Measurements from ENCODE around the gene KLF17. TPM values are rescaled to one million over a fixed set of nuclear protein-coding genes. Genes with fewer than 3 reads are reported as not detected.

KLF17 gene
- polyA plus RNA-seq, 2 of the 4 experiments (the other 2 are of a cell fraction): 0.16 to 0.40 TPM

DNA sequence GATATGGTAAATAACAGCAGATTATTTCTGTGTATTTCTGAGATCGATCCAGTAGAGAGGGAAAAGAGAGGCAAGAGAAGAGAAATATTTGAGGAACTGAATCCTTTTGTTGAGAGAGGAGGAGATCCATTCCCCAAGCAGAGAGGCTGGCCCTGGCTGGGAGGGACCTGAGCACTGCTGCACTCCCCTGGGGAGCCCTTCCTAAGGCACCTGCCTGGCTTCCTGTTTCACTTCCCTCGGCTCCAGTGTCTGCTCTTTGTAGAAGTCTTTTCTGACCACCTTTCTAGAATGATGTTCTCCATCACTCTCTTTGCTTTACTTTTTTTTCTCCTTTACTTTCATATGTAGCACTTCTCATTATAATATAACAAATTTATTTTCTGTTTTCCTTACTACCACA is 45.1 kb upstream of the KLF17 start:
- FAIRE-seq (no peak), ATAC-seq (no peak), DNase-seq (ENCODE audit: low read depth in 1 of 2, low spot score in 1 of 2) (no peak)
- POLR2A ChIA-PET: no interaction called here
- Histone ChIP-seq H3K4me3 (no peak overlapping the region), H3K4me1 (0 out of 3 replicates have a peak, but pooled peaks cover 4% of the 10 kb centered on the region), H3K9me3 (no peaks in the 10 kb centered on the region), H3K4me2 (no peak overlapping the region), H3K27ac (no peak overlapping the region)
- TF ChIP-seq POLR2AphosphoS2 (conservative IDR thresholded peaks at IDR 0.05; ENCODE audit: low read length) (no peak), HEYL (CRISPR knock-in tag; IDR thresholded peaks at IDR 0.05) (no peak), BHLHE40 (IDR thresholded peaks at IDR 0.05; ENCODE audit: low read depth, low read length) (no peak), CEBPB (IDR thresholded peaks at IDR 0.05) (no peak), PHF8 (IDR thresholded peaks at IDR 0.05; ENCODE audit: borderline replicate concordance, low read depth) (no peak), KDM1A (IDR thresholded peaks at IDR 0.05; ENCODE audit: low read depth) (no peak), EHMT2 (IDR thresholded peaks at IDR 0.05; ENCODE audit: low read depth) (no peak), RNF2 (IDR thresholded peaks at IDR 0.05; ENCODE audit: borderline replicate concordance, low read depth) (no peak), CHD2 (IDR thresholded peaks at IDR 0.05; ENCODE audit: low read length, partially characterized antibody) (no peak), SREBF2 (IDR thresholded peaks at IDR 0.05) (no peak), FOXS1 (CRISPR knock-in tag; IDR thresholded peaks at IDR 0.05) (no peak), USF2 (IDR thresholded peaks at IDR 0.05) (no peak), HDAC2 (IDR thresholded peaks at IDR 0.05) (no peak), EHF (CRISPR knock-in tag; IDR thresholded peaks at IDR 0.05) (no peak), HOXB5 (CRISPR knock-in tag; IDR thresholded peaks at IDR 0.05) (no peak), ELK1 (IDR thresholded peaks at IDR 0.05; ENCODE audit: low read depth, low read length) (no peak), ZFP36 (IDR thresholded peaks at IDR 0.05; ENCODE audit: borderline replicate concordance, partially characterized antibody) (no peak)
- TF ChIP-seq, protein P1, sequence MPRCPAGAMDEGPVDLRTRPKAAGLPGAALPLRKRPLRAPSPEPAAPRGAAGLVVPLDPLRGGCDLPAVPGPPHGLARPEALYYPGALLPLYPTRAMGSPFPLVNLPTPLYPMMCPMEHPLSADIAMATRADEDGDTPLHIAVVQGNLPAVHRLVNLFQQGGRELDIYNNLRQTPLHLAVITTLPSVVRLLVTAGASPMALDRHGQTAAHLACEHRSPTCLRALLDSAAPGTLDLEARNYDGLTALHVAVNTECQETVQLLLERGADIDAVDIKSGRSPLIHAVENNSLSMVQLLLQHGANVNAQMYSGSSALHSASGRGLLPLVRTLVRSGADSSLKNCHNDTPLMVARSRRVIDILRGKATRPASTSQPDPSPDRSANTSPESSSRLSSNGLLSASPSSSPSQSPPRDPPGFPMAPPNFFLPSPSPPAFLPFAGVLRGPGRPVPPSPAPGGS (IDR thresholded peaks at IDR 0.05): no peak
- TF ChIP-seq, protein P2, sequence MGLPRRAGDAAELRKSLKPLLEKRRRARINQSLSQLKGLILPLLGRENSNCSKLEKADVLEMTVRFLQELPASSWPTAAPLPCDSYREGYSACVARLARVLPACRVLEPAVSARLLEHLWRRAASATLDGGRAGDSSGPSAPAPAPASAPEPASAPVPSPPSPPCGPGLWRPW (IDR thresholded peaks at IDR 0.05): no peak
- 31% methylated on average over 2 of the region's 2 CpGs for WGBS (ENCODE audit: missing lambda C conversion rate)
- CTCF ChIA-PET: interaction anchor here (1.2 kb wide), 1 partner anchor 144 kb away, joined by 3 read pairs; no protein-coding TSS in a partner anchor

DNA sequence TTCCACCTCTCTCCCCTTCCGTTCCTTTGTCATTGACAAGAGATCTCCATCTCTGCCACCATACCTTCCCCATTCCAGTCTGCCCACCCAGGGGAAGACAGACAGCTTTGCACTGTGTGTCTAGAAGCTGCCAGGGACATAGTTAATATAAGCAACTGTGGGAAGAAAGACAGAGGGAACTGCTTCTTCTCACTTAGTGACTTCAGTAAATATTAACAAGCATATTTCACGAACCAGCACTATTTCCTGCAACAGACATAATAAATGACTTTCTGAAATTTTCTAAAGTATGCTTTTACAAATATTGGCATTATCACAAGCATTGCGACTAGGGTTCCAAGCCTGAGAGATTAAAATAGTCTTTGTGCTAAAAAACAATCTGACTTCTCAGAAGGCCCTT is 44.2 kb upstream of the KLF17 start:
- TF ChIP-seq NFE2L2 (conservative IDR thresholded peaks at IDR 0.05; ENCODE audit: low read length) (no peak), NR3C1 (IDR thresholded peaks at IDR 0.05) (no peak), TP53 (CRISPR knock-in tag; IDR thresholded peaks at IDR 0.05) (no peak), CTCF (IDR thresholded peaks at IDR 0.05) (no peak), HOXB5 (CRISPR knock-in tag; IDR thresholded peaks at IDR 0.05) (no peak), GATA3 (IDR thresholded peaks at IDR 0.05; ENCODE audit: borderline replicate concordance) (no peak), MYC (IDR thresholded peaks at IDR 0.05; ENCODE audit: borderline replicate concordance, low read length) (no peak), FOSB (CRISPR knock-in tag; IDR thresholded peaks at IDR 0.05) (no peak), SREBF2 (IDR thresholded peaks at IDR 0.05) (no peak)
- CTCF ChIA-PET: no interaction called here
- FAIRE-seq: no peak

More for the DNA sequence above, 44.2 kb upstream of the KLF17 start:
- H3K4me1 ChIP-seq: 0 out of 3 replicates have a peak, but pooled peaks cover 4% of the 10 kb centered on the region
- no peak overlapping the region for H3K27ac ChIP-seq
- POLR2A ChIA-PET: no interaction called here
- H3K4me3 ChIP-seq: no peak overlapping the region
- ATAC-seq (no peak), DNase-seq (ENCODE audit: low read depth in 1 of 2, low spot score in 1 of 2) (no peak)
- no peak overlapping the region for H3K4me2 ChIP-seq
- H3K9me3 ChIP-seq: no peaks in the 10 kb centered on the region
- WGBS (ENCODE audit: missing lambda C conversion rate): 76% methylated on average over 3 of the region's 3 CpGs

Data from A549 (cell line).